Endothelial cell of umbilical vein (primary cell): ENCODE data around the gene FHDC1. TPM values are rescaled to one million over a fixed set of nuclear protein-coding genes. Genes with fewer than 3 reads are reported as not detected.

Experiments
- BruUV-seq: library from RNA; stranded (reverse); fragments of 400-500 nt; replicated peaks from 2 replicates; lab custom pipeline; 2021; lab: Mats Ljungman, UMichigan
- CTCF ChIA-PET: fragments of 300-600, 350-600 bp; sonication (Branson Sonifier 250); formaldehyde crosslinking; loops from one replicate; lab custom pipeline; 2021; ENCODE audit warnings: antibody characterized with exemption, inconsistent platforms; lab: Charles Lee
- POLR2A ChIA-PET: fragments of 300-600, 350-600 bp; sonication (Branson Sonifier 250); formaldehyde crosslinking; loops from one replicate; lab custom pipeline; 2021; ENCODE audit warnings: antibody characterized with exemption, inconsistent platforms; lab: Charles Lee
- DNase-seq: peaks from one replicate; pipeline ENCODE4 v3.0.0-alpha.2; 2011; ENCODE audit warnings: low read depth, low spot score
- FAIRE-seq: peaks from 2 replicates; lab custom pipeline; 2011; peaks lifted over from hg19 to GRCh38; lab: Jason Lieb, UNC
- H2AFZ ChIP-seq: 2 replicates; pipeline ENCODE4 v1.6.0; 2012; ENCODE audit warnings: low read depth, low read length, control low read depth, inconsistent platforms
- H3K27ac ChIP-seq: 2 replicates; pipeline ENCODE4 v1.5.1; 2011; ENCODE audit warnings: low read depth, mild to moderate bottlenecking, control low read depth, low read length, moderate library complexity; ENCODE audit not compliant: insufficient read depth
- H3K27me3 ChIP-seq, 2 experiments: 2 replicates each; pipeline versions ENCODE4 v1.6.0 to v1.6.1; 2011; ENCODE audit warnings: low read length in 2 of 2, mixed read lengths in 1 of 2; ENCODE audit not compliant: control insufficient read depth in 2 of 2, insufficient read depth in 2 of 2
- H3K36me3 ChIP-seq, 2 experiments: 2 replicates in 1 of 2; 3 replicates in 1 of 2; pipeline ENCODE4 v1.5.1; 2011; ENCODE audit warnings: low read length in 2 of 2, mild to moderate bottlenecking in 1 of 2, moderate library complexity in 1 of 2; ENCODE audit not compliant: control insufficient read depth in 2 of 2, insufficient read depth in 2 of 2; ENCODE audit errors: extremely low read depth in 1 of 2
- H3K4me1 ChIP-seq: 3 replicates; pipeline ENCODE4 v1.5.1; 2011; ENCODE audit warnings: mild to moderate bottlenecking, low read length; ENCODE audit not compliant: control insufficient read depth, insufficient read depth; ENCODE audit errors: extremely low read depth
- H3K4me2 ChIP-seq: 2 replicates; pipeline ENCODE4 v1.6.1; 2011; ENCODE audit warnings: low read length, control low read depth, mixed read lengths; ENCODE audit not compliant: insufficient read depth
- H3K4me3 ChIP-seq, 3 experiments: fragments of 200-600 bp in 1 of 3; sonication (generic), shearing (Covaris generic) in 1 of 3; replicated peaks in 1 of 3; 2 replicates each; pipeline ENCODE4 v1.5.1; 2011 to 2016; ENCODE audit warnings: control low read depth in 3 of 3, low read length in 3 of 3, mild to moderate bottlenecking in 2 of 3, inconsistent platforms in 1 of 3, low read depth in 1 of 3, moderate library complexity in 1 of 3; ENCODE audit not compliant: insufficient read depth in 1 of 3
- H3K79me2 ChIP-seq: 2 replicates; pipeline ENCODE4 v1.6.0; 2012; ENCODE audit warnings: low read length, inconsistent platforms; ENCODE audit not compliant: control insufficient read depth, insufficient read depth
- H3K9ac ChIP-seq: replicated peaks from 2 replicates; pipeline ENCODE3; 2011; ENCODE audit warnings: low read length, control low read depth; ENCODE audit not compliant: insufficient read depth; ENCODE audit errors: extremely low read depth
- H3K9me1 ChIP-seq: replicated peaks from 3 replicates; pipeline ENCODE4 v1.6.0; 2011; ENCODE audit warnings: mild to moderate bottlenecking, low read length; ENCODE audit not compliant: control insufficient read depth, insufficient read depth; ENCODE audit errors: extremely low read depth
- H3K9me3 ChIP-seq: replicated peaks from 2 replicates; pipeline ENCODE4 v1.5.1; 2012; ENCODE audit warnings: low read length, inconsistent platforms; ENCODE audit not compliant: control insufficient read depth, insufficient read depth
- H4K20me1 ChIP-seq: replicated peaks from 2 replicates; pipeline ENCODE3; 2011; ENCODE audit warnings: mild to moderate bottlenecking, low read length; ENCODE audit not compliant: control insufficient read depth, insufficient read depth; ENCODE audit errors: extremely low read depth
- EZH2 ChIP-seq: IDR thresholded peaks from 2 replicates; pipeline ENCODE4 v1.6.1; 2012; ENCODE audit warnings: borderline replicate concordance, low read depth, mild to moderate bottlenecking, moderate library complexity, low read length, inconsistent platforms; ENCODE audit not compliant: severe bottlenecking
- FOS ChIP-seq: IDR thresholded peaks from 2 replicates; pipeline ENCODE4 v1.6.1; 2011; ENCODE audit warnings: mild to moderate bottlenecking, low read length, moderate library complexity, borderline replicate concordance; ENCODE audit not compliant: insufficient read depth
- GATA2 ChIP-seq: IDR thresholded peaks from 2 replicates; pipeline ENCODE4 v1.7.0; 2011; ENCODE audit warnings: low read depth, mild to moderate bottlenecking, moderate library complexity, mixed read lengths, low read length; ENCODE audit not compliant: insufficient read length, insufficient read depth
- JUN ChIP-seq: IDR thresholded peaks from 2 replicates; pipeline ENCODE4 v1.6.1; 2011; ENCODE audit warnings: borderline replicate concordance, low read depth; ENCODE audit not compliant: insufficient read length, insufficient read depth
- MYC ChIP-seq: IDR thresholded peaks from one replicate; pipeline ENCODE4 v1.6.1; 2011; ENCODE audit warnings: mild to moderate bottlenecking, low read depth, low read length
- POLR2A ChIP-seq: IDR thresholded peaks from 2 replicates; pipeline ENCODE4 v1.6.1; 2012; ENCODE audit warnings: low read depth, mild to moderate bottlenecking, control low read depth, low read length
- dilution Hi-C: fragments of 300-500 bp; cut with MboI; formaldehyde crosslinking; loops from one replicate; pipeline ENCODE4 v1.15.0; 2019; ENCODE audit warnings: low sequenced_read_pairs; ENCODE audit not compliant: extremely low pct_ligation_motif_present
- intact Hi-C: fragments of 100-400 bp; cut with micrococcal nuclease; formaldehyde crosslinking; loops from one replicate; pipeline ENCODE4 v1.10.0; 2022
- polyA plus RNA-seq, 4 experiments: library from polyadenylated mRNA; depleted of rRNA in 3 of 4; stranded (reverse) in 3 of 4; unstranded in 1 of 4; fragments of >200 nt; gene quantifications; 2 replicates each; pipeline versions ENCODE4 v1.2.1 to v1.2.3, GENCODE V29; 2011 to 2012; ENCODE audit warnings: missing spikeins in 1 of 4
- total RNA-seq: library from RNA; stranded (reverse); gene quantifications from 2 replicates; pipeline ENCODE4 v1.2.3, GENCODE V29; 2021
- TF ChIP-seq, protein P1 (sequence below), 2 donors: IDR thresholded peaks; 1 replicate in 1 of 2; 2 replicates in 1 of 2; pipeline ENCODE4 v1.5.1; 2011; ENCODE audit warnings: low read length in 2 of 2, mild to moderate bottlenecking in 2 of 2, moderate library complexity in 2 of 2, control low read depth in 1 of 2, inconsistent platforms in 1 of 2, low read depth in 1 of 2; ENCODE audit not compliant: insufficient read depth in 1 of 2; ENCODE audit errors: extremely low read depth in 1 of 2
- TF ChIP-seq, protein P2 (sequence below): IDR thresholded peaks from 2 replicates; pipeline ENCODE4 v1.6.1; 2011; ENCODE audit not compliant: insufficient read depth, insufficient read length

The FHDC1 gene
- total and polyA plus RNA-seq, 2 donors (not counting 3 experiments of a cell fraction or from before 2014, with no cell fraction given) = 0.03 to 0.18 TPM

DNA sequence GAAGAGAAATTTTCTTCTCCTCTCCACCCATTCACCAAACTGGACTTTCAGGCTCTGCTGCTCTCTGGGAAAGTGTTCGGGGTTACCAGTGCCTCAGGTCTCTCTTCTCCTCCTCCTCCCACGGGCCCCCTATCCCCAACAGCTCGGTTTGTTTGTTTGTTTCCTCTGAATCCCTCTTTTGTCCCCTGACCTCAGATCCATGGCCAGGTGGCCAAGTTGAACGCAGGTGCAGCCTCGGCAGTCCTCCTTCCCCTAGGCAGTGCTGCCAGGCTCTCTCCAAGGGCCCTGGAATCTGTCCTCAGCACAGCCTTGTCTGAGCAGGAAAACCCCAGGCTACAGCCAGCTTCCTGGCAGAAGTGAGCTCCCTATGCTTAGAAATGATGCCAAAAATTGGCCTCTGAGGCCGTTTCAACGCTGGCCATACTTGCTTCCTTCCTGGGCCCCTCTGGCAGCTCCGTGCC is 60.0 kb downstream of the FHDC1 start:
- ChIA-PET POLR2A (no interaction called here), CTCF (interaction anchor here (1.0 to 1.6 kb wide), 4 partner anchors 9 to 147 kb away, joined by 3 to 4 read pairs (median 4); no protein-coding TSS in a partner anchor)
- peaks cover 6% of the 10 kb centered on the region for H3K4me1 ChIP-seq
- no peaks in the 10 kb centered on the region for H4K20me1 ChIP-seq
- no peak overlapping the region for H3K27ac ChIP-seq
- H3K4me3 ChIP-seq = no peak overlapping the region
- no TSS peak for BruUV-seq
- peaks cover 3% of the 10 kb centered on the region for H3K9me1 ChIP-seq
- dilution Hi-C loops = no loop called here
- peak overlapping the region; percentile 14 for H3K4me2 ChIP-seq
- no peaks in the 10 kb centered on the region for H3K79me2 ChIP-seq
- peak; percentile 39 for DNase-seq
- H2AFZ ChIP-seq = no peak overlapping the region
- no peaks in the 10 kb centered on the region for H3K9me3 ChIP-seq
- TF ChIP-seq POLR2A (no peak), MYC (no peak), EZH2 (no peak), FOS (no peak), GATA2 (no peak), JUN (no peak)
- TF ChIP-seq, protein P1, sequence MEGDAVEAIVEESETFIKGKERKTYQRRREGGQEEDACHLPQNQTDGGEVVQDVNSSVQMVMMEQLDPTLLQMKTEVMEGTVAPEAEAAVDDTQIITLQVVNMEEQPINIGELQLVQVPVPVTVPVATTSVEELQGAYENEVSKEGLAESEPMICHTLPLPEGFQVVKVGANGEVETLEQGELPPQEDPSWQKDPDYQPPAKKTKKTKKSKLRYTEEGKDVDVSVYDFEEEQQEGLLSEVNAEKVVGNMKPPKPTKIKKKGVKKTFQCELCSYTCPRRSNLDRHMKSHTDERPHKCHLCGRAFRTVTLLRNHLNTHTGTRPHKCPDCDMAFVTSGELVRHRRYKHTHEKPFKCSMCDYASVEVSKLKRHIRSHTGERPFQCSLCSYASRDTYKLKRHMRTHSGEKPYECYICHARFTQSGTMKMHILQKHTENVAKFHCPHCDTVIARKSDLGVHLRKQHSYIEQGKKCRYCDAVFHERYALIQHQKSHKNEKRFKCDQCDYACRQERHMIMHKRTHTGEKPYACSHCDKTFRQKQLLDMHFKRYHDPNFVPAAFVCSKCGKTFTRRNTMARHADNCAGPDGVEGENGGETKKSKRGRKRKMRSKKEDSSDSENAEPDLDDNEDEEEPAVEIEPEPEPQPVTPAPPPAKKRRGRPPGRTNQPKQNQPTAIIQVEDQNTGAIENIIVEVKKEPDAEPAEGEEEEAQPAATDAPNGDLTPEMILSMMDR (IDR thresholded peaks at IDR 0.05; ENCODE audit: extremely low read depth in 1 of 2, insufficient read depth in 1 of 2, low read depth in 1 of 2, low read length in 2 of 2) = no peak
- TF ChIP-seq, protein P2, sequence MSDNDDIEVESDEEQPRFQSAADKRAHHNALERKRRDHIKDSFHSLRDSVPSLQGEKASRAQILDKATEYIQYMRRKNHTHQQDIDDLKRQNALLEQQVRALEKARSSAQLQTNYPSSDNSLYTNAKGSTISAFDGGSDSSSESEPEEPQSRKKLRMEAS = no peak
- no peaks in the 10 kb centered on the region for H3K27me3 ChIP-seq
- no peak for FAIRE-seq
- intact Hi-C loops = no loop called here
- no peak overlapping the region for H3K9ac ChIP-seq
- no peaks in the 10 kb centered on the region for H3K36me3 ChIP-seq
